OCI-LY1 (cell line): ENCODE results near the gene CYTH3.

Experiments
- EZH2 ChIP-seq: fragments of 200-600 bp; sonication (generic), shearing (Covaris generic); IDR thresholded peaks from 2 replicates; pipeline ENCODE4 v1.8.0; 2017; ENCODE audit warnings: borderline replicate concordance, mixed run types, mild to moderate bottlenecking, antibody characterized with exemption, low read length, moderate library complexity, mixed read lengths
- TF ChIP-seq, protein P1 (sequence below): fragments of 200-600 bp; sonication (generic), shearing (Covaris generic); IDR thresholded peaks from 2 replicates; pipeline ENCODE4 v1.5.1; 2017; ENCODE audit warnings: mild to moderate bottlenecking, antibody characterized with exemption, low read length, moderate library complexity, mixed read lengths

GRCh38 chr7:6160191-6160623 lies 112.2 kb downstream of the CYTH3 start:
- TF ChIP-seq, protein P1, sequence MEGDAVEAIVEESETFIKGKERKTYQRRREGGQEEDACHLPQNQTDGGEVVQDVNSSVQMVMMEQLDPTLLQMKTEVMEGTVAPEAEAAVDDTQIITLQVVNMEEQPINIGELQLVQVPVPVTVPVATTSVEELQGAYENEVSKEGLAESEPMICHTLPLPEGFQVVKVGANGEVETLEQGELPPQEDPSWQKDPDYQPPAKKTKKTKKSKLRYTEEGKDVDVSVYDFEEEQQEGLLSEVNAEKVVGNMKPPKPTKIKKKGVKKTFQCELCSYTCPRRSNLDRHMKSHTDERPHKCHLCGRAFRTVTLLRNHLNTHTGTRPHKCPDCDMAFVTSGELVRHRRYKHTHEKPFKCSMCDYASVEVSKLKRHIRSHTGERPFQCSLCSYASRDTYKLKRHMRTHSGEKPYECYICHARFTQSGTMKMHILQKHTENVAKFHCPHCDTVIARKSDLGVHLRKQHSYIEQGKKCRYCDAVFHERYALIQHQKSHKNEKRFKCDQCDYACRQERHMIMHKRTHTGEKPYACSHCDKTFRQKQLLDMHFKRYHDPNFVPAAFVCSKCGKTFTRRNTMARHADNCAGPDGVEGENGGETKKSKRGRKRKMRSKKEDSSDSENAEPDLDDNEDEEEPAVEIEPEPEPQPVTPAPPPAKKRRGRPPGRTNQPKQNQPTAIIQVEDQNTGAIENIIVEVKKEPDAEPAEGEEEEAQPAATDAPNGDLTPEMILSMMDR = peak; percentile 30; the same call in 1 of the 2 replicates
- no peak for TF ChIP-seq EZH2
